Retinal pigment epithelial cell (primary cell): ENCODE data around the gene GNB2.
A peak's percentile ranks its signal among the peaks of the same experiment; 100 is the strongest.

Experiments used
- DNase-seq: peaks from one replicate; pipeline ENCODE4 v3.0.0-alpha.2; 2010; ENCODE audit warnings: low read depth
- H3K4me3 ChIP-seq: 2 replicates; pipeline ENCODE4 v1.5.1; 2011; ENCODE audit warnings: mild to moderate bottlenecking, low read length, control low read depth, moderate library complexity
- TF ChIP-seq, protein P1 (sequence below): conservative IDR thresholded peaks from 2 replicates; pipeline ENCODE4 v1.5.1; 2011; ENCODE audit warnings: low read depth, low read length, control low read depth, inconsistent platforms

The GNB2 gene

DNA sequence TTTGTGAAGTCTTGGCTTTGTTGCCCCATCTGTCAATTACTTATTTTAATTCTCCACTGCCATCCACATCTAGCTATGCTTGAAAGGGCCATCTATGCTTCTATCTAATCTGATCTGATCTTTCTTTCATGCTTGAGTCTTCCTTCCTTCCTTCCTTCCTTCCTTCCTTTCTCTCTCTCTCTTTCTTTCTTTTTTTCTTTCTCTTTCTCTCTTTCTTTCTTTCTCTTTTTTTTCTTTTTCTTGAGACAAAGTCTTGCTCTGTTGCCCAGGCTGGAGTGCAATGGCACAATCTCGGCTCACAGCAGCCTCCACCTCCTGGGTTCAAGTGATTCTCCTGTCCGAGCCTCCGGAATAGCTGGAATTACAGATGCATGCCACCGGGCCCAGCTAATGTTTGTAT, 43.5 kb upstream of the GNB2 start:
- DNase-seq = no peak
- no peak overlapping the region for H3K4me3 ChIP-seq
- TF ChIP-seq, protein P1, sequence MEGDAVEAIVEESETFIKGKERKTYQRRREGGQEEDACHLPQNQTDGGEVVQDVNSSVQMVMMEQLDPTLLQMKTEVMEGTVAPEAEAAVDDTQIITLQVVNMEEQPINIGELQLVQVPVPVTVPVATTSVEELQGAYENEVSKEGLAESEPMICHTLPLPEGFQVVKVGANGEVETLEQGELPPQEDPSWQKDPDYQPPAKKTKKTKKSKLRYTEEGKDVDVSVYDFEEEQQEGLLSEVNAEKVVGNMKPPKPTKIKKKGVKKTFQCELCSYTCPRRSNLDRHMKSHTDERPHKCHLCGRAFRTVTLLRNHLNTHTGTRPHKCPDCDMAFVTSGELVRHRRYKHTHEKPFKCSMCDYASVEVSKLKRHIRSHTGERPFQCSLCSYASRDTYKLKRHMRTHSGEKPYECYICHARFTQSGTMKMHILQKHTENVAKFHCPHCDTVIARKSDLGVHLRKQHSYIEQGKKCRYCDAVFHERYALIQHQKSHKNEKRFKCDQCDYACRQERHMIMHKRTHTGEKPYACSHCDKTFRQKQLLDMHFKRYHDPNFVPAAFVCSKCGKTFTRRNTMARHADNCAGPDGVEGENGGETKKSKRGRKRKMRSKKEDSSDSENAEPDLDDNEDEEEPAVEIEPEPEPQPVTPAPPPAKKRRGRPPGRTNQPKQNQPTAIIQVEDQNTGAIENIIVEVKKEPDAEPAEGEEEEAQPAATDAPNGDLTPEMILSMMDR = no peak

DNA sequence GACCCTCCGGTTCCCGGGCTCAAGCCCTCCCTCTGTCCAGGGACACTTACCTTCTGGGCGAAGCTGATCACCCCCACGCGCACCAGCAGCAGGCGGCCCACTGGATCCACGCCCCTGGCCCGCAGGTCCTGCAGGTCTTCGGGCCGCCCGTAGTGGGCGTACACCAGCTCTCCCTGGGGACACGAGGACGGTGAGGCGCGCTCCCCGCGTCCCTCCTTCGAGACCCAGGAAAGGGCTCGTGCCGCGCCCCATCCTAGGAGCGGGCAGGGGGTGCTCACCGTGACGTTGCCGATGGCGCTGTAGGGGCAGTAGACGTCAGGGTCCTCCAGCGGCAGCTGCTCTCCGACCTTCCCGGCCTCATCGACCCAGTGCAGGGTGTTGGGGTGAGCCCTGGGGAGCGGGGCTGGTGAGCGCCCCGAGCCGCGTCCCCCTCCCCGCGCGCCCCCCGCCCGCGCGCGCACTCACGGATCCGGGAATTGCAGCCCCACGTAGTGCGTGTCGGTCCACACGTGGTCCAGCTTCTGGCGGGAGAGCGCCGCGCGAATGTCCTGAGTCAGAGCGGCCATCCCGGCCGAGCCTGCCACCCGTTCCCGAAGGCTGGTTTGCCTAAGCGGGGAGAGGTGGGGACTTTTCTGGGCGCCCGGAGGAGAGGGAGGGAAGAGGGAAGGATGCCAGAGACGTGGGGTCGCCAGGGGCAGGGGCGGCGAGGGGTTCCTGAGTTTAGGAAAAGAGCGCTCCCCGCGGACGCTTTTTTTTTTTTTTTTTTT, 40.4 kb upstream of the GNB2 start:
- TF ChIP-seq, protein P1 = peak; percentile 46
- H3K4me3 ChIP-seq = peak overlapping the region; percentile 33
- DNase-seq = no peak

DNA sequence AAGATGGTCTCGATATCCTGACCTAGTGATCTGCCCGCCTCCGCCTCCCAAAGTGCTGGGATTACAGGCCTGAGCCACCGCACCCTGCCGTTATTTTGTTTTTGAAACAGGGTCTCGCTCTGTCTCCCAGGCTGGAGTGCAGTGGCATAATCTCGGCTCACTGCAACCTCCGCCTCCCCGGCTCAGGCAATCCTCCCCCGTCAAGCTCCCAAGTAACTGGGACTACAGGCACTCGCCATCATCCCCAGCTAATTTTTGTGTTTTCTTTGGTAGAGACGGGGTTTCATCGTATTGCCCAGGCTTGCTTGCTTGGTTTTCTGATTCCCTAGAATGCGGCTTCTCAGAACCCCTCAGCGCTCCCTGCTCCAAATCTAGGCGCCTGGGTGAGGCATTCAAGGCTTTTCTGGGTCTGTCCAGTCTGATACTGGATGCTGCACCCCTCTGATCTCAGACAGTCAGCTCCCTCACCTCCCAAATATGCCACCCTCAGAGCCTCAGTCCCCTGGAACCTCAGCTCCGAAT, 33.5 kb upstream of the GNB2 start:
- no peak overlapping the region for H3K4me3 ChIP-seq
- DNase-seq = no peak
- TF ChIP-seq, protein P1 = no peak

DNA sequence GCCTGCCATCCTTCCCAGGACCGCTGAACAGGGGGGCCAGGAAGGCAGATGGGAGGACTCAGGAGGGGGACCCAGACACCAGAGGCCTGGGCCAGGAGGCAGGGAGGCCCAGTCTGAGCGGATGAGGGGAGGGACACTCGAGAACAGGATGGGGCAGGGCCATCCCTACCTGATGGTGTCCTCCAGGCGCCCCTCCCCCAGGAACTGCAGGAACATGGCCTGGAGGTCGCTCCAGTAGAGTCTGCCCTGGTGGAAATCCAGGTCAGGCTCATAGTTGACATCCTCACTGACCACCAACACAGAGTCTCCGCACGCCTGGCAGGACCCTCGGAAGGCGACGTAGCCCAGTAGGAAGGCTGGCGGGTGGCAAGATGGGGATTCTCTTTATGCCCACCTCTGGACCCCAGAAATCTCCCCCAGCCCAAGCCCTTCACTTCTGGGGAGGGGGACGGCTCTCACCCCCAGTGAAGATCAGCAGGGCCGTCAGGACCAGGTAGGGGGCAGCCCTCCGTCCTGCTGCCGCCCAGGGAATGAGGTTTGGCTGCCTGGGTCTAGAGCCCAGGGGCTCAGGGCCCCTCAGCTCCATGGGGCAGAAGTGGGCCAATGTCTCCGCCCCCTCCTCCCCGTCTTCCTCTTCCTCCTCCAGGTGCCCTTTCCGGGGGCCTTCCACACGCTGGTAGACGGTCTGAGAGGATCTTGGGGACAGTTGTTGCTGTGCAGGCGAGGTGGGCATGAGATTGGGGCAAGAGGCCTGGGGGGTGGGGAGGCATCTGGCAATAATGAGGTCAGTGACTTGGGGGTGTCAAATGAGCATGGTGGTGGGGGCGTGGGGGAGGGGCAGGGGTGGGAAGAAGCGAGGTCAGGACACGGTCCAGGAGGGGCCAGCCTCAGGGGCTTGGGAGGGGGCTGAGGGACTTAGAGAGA, 32.8 kb upstream of the GNB2 start:
- H3K4me3 ChIP-seq = no peak overlapping the region
- no peak for DNase-seq
- TF ChIP-seq, protein P1 = no peak

DNA sequence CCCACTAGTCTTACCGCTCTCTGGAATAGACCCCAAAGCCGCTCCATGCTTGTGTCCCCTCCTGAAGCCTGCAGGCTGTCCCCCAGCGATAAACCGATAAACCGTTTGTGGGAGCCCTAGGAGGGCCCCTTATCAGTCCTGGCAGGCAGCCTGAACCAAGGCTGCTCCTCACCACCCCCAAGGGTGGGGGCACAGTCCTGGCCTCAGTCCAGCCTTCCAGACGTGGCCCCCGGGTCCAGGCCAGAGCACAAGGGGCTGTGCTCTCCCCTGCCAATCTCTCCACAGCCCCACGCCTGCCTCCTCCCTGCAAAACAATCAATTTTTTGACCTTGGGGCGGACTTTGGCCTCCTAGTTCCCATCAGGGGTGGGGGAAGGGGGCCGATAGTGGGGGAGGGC, 32.1 kb upstream of the GNB2 start, which contains the start of gene TFR2:
Gene TFR2, minus strand, starts transcription at position 90 of the 397 bp plus-strand sequence. Its CDS starts 43 bp downstream, at position 47.
- TF ChIP-seq, protein P1 = no peak
- DNase-seq = no peak
- H3K4me3 ChIP-seq = no peak within 1 kb of the TSS

DNA sequence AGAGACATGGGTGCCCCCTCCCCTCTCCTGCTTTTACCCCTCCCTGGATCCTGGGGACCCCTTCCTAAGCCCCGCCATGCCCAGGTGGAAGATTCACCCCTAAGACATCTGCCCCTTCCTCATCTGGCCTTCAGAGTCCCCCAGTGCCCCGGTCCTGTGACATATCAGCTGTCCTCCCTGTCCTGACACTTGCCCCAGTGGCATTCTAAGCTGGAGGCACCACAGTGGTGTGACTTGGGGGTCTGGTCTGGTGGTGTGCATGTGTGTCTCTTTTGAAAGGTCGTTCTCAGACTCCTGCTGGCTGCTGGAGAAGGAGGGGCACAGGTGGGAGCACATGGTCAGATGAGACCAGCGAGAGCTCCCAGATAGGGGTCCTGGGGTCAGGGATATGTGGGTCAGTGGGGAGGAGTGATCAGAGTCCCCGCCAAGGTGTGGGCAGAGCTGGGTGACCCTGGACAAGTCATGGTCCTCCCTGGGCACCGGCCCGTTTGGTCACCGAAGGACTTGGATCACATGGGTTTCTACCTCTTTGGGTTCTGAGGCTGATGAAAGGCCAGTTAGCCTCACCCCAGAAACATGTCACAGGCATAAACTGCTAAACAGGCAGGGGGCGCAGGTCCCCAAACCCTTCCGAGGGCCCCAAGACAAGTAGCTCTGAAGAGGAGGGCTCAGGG, 31.5 kb upstream of the GNB2 start:
- no peak for DNase-seq
- no peak overlapping the region for H3K4me3 ChIP-seq
- TF ChIP-seq, protein P1 = no peak
